NCI-H146 (cell line): ENCODE data around the gene APOD.
"Not testable (repeated sequence)": the region's sequence is repeated elsewhere in the genome, so short reads cannot be mapped to it uniquely, and the experiment has no call there.

Experiments used
- DNase-seq: peaks from one replicate; lab custom pipeline; 2025; lab: John Stamatoyannopoulos, UW

APOD gene

GRCh38 chr3:195617784-195618659 lies 34.3 kb upstream of the APOD start:
- DNase-seq: not testable (repeated sequence)

DNA sequence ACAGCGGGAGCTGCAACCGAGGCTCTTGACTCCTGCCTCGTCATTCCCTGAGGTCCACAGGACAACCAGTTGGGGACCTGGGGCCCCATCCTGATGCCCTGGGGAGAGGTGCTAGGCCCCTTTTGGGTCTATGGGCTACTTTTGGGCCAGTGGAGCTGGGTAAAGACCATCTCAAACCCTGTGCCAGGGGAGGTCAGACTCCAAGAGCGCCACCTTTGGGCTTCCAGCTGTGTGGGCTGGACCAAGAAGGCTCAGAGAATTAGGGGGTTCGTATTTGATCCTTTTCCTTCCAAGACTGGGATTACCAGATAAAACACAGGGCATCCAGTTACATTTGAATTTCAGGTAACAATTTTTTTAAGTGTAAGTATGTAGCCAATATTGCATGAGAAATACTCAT lies 33.4 kb upstream of the APOD start:
- not testable (repeated sequence) for DNase-seq

DNA sequence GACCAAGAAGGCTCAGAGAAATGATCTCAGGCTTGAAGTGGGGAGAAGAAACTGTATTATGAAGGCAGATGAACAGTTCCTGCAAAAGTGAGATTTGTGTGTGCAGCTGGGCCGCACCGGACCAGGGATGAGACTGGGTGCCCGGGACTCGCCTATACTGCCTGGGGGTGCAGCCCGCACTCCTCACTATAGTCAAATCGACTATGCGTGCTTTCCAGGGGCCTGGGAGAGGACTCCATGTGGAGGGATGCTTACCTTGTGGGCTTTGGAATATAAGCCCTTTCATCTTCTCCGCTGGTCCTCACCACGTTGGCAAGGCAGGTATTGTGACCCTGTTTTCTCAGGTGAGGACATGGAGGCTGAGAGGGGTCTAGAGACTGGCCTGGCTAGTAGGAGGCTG lies 32.9 kb upstream of the APOD start:
- no peak for DNase-seq

DNA sequence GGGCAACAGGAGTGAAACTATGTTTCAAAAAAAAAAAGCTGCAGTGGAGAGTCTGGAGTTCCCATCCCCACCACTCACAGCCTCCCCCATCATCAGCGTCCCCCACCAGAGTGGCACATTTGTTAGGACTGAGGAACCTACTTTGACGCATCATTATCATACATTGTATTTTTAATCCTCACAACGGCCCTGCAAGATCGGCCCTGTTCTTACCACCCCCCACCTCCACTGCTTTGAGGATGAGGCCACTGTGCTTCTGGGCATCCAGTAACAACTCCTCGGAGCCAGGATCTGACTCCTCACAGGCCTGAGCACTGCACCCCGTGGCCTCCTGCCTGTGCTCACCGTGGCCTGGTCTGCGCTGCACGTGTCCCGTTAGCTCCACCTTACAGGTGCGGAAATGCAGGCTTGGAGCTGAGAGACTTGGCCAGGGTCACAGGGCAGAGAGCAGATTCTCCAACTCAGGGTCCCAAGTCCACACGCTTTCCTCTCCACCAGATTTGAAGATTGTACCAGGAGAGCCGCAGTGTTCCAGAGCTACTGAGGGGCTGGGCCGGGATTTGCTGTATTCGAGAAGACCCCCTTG lies 32.3 kb upstream of the APOD start:
- DNase-seq: not testable (repeated sequence)

DNA sequence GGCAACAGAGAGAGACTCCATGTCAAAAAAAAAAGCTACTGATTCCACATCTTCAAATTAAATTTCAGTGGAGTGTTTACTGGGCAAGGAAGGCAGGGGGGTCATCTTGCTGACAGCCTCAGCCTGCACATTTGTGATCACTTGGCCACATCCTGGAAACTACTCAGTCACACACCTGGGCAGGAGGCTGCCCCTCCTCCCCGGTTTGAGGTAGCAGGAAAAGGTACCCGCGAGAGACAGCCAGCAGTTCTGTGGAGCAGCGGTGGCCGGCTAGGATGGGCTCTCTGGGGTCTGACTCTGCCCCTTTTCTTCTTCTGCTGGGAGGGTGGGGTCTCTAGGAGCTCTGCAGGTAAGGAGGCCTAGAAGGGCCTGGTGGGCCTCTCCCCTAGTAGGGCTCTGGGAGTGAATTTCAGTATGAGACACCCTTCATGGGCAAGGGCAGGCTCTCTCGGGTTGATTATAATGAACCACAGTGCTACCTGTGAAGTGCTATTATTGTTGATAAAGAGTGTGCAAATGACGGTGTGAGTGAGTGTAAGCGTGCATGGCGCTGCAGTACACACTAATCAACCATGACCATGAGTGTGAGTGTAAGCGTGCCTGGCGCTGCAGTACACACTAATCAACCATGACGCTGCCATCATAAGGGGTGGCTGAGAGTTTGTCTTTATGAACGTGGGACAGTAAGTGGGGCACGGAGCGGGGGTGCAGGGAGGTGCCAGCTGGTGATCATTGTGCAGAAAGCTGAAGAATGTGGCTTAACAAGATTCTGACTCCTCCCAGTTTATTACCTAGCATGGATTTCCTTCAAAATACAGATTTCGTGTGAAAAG lies 31.1 kb upstream of the APOD start:
- DNase-seq: not testable (repeated sequence)

DNA sequence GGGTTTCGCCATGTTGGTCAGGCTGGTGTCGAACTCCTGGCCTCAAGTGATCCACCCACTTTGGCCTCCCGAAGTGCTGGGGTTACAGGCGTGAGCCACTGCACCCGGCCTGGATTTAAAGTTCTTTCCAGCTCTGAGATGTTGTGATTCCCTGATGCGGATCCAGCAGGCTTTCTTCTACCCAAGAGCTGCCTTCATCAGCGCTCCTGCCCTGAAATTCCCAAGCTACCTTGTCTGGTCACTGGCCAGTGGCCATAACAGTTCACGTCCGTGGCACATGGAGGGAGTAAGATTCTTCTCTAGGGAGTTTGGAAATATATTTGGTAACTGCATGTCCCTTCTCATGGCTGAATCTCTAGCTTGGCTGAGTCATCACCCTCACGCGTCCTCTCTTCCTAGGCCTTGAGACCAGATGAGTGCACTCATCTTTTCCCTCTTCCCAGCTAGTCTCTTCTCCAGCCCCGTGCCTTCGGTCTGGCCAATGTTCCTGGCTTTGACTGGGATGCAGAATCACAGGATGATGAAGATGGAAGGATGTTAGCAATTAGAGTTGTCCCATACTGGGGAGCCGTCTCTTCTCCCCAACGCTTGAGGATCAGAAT lies 29.8 kb upstream of the APOD start:
- no peak for DNase-seq

DNA sequence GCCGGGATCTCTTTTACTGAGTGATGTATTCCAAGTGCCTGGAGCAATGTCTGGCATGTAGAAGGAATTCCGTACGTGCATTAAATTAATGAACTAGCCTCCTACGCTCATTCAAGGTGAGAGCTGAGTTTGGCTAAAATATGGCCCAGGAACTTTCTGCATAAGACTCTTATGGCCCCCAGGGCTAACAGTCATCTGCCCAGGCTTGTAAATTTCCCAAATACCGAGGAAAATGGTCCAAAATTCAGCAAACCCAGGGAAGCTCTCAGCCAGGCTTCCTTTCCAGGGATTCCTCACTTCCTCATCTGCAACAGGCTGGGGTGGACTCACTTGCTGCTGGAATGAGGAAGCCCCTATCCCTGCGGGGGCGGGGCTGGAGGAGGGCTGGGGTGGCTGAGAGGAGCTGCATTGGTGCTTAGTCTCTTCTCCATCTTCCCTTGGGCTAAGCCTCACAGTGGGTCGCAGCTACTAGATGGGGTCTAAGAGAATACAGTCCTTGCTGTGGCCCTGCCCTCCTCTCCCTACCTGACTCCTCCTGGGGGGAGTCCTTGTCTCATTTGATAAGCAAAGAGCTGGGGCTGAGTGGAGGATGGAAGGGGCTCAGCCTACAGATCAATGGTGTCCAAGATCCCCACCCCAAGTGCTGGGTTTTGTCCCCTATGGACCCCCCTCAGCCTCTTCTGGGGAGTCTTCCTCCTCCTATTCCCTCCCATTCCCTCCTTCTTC lies 28.5 kb upstream of the APOD start:
- no peak for DNase-seq

DNA sequence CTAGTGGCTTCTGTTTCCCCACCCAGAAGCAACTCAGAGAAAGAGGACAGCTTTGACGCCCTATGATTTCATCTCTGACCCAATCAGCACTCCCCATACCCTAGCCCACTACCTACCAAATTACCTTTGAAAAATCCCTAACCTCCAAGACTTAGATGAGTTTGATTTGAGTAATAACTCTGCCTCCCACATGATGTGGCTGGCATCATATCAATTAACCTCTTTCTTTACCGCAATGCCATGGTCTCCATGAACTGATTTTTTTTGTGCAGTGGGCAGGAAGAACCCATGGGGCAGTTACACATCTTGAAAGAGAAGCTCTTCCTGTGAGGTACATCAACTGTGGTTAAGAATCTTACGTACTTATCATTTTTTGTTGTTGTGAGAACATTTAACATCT lies 25.5 kb upstream of the APOD start:
- DNase-seq: no peak

DNA sequence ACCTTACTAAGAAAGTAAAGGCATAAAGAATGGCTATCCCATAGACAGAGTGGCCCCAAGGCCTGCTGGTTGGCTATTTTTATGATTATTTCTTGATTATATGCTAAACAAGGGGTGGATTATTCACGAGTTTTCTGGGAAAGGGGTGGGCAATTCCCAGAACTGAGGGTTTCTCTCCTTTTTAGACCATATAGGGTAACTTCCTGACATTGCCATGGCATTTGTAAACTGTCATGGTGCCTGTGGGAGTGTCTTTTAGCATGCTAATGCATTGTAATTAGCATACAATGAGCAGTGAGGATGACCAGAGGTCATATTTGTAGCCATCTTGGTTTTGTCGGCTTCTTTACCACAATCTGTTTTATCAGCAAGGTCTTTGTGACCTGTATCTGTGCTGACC lies 18.0 kb upstream of the APOD start:
- not testable (repeated sequence) for DNase-seq

- DNase-seq: no peak
These were observed 17.6 kb upstream of the APOD start for GRCh38 chr3:195601382-195601781.

GRCh38 chr3:195599926-195600325 lies 16.2 kb upstream of the APOD start:
- DNase-seq: not testable (repeated sequence)

GRCh38 chr3:195599516-195599915 lies 15.8 kb upstream of the APOD start:
- DNase-seq: not testable (repeated sequence)

DNA sequence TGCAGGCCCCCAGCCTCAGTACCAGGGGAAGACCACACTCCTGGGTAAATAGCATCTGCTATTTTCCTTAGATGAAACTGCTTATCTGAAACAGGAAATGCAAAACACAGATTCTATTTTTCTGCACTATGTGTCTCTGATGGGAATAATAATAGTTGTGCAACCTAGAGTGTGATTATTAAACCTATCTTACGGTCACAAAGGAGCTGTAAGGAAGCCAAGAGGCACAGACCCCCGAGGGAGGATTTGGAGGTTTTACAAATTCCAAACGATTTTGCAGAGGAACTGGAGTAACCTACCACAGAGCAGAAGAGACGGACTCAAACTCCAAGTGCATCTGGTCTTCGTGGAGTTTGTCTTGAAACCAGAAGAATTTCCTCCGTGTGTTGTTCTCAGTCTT lies 14.1 kb upstream of the APOD start:
- DNase-seq: no peak

DNA sequence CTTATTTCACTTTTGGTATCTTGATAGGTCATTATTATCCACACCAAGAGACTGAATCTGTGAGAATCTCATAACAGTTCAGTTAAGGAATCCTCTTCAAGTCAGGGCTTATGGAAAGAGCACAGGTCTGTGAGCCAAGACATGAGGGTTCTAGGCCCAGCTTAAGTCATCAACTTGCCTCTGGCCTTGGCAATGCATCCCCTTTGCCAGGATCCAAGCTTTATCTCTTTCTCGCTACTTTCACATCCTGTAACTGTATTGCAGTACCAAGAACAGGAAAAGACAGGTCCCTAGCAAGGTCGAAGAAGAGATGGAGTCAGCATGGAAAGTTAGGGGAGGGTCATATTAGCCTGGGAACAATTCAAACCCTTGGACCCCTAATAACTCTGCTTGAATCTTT lies 13.5 kb upstream of the APOD start:
- no peak for DNase-seq

DNA sequence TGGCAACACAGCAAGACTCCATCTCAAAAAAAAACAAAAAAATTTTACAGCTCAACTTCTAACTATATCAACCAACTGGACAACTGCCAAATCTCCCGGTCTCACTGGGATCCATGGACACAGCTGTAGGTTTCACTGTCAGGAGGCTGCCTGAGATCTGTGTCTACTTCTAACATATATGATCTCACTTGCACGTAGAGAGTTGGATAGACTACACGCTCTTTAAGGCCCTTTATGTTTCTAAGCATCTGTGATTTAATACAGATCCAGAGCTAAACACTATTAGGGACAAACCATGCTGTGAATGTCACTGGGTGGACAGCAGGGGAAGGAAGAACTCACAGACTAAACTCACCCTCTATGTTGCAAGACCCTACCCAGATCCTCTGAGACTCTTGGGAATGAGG lies 13.0 kb upstream of the APOD start:
- no peak for DNase-seq

- no peak for DNase-seq
These were observed 12.2 kb upstream of the APOD start for GRCh38 chr3:195595785-195596531.

DNA sequence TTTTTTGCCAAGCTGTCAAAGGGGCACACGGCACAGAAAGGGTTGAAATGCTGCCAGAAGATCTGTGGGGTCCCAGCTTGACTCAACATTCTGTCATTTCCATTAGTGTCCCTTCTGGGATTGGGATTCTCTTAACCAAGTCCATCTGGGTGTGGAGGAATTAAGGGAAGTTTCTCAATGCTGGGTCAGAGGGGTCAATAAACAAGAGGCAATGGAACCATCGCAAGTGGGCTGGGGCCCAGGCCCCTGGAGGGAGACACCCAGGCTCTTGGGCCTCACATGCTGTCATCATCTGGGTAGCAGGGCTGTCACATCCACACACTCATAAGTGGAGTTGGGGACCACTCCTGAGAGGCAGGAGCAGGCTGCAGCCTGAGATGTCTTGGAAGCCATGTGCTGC lies 8.1 kb upstream of the APOD start:
- no peak for DNase-seq

GRCh38 chr3:195591220-195591619 lies 7.5 kb upstream of the APOD start:
- no peak for DNase-seq

DNA sequence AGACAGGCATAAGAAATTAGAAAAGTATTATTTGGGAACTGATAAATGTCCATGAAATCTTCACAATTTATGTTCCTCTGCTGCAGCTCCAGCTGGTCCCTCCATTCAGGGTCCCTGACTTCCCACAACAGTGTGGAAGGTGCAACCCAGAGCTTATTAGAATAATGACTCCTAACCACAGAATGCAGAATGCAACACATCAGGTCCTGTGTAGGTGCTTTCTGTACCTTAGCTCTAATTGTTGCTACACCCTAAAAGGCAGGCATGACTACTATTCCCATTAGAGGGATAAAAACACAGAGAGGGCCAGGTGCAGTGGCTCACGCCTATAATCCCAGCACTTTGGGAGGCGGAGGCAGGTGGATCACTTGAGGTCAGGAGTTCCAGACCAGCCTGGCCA lies 6.6 kb upstream of the APOD start:
- DNase-seq: not testable (repeated sequence)

- DNase-seq: not testable (repeated sequence)
These were observed 6.1 kb upstream of the APOD start for GRCh38 chr3:195589796-195590195.

GRCh38 chr3:195587824-195588223 lies 4.1 kb upstream of the APOD start:
- no peak for DNase-seq
